Stromal cell of bone marrow (primary cell): ENCODE data around the gene RNU6-1.

ENCODE experiments used
- DNase-seq: peaks from one replicate; pipeline ENCODE4 v3.0.0-alpha.2; 2012; ENCODE audit warnings: low read depth

RNU6-1 gene

GRCh38 chr15:67801142-67801541 lies 38.7 kb downstream of the RNU6-1 start:
- DNase-seq = no peak

GRCh38 chr15:67799801-67800205 lies 40.0 kb downstream of the RNU6-1 start:
- no peak for DNase-seq

DNA sequence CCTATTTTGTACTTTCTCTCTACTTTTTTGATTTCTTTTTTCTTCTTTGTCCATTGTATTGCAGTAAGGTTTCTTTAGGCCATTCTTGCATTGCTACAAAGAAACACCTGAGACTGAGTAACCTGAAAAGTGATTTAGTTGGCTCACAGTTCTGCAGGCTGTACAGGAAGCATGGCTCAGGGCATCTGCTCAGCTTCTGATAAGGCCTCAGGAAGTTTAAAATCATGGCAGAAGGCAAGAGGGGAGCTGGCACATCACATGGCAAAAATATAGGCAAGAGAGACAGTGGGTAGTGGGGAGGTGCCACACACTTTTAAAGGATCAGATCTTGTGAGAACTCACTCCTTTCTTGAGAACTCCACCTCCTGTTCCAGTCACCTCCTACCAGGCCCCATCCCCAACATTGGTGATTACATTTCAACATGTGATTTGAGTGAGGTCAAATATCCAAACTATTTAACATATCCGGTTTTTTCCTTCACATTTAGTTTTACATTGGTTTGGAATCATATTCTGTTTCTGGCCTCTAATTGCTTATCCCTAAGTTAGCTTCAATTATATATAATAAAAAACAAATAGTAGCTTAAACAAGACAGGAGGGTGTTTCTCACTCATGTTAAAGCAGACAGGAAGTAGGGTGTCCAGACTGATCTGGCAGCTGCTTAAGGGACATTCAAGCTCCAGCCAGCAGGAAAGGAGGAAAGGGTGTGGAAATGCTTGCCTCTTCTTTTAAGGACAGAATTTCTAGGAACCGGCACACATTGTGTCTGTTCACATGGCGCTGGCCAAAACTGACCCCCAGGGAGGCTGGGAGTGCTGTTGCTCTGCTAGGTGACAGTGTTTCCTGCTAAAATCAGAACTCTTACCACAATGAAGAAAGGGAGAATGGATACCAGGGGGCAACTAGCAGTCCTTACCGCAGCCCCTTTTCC lies 43.4 kb downstream of the RNU6-1 start:
- no peak for DNase-seq

- DNase-seq = no peak
Measured at GRCh38 chr15:67794832-67795574, 44.8 kb downstream of the RNU6-1 start.

- DNase-seq = no peak
Measured at GRCh38 chr15:67792250-67792942, 47.4 kb downstream of the RNU6-1 start.

DNA sequence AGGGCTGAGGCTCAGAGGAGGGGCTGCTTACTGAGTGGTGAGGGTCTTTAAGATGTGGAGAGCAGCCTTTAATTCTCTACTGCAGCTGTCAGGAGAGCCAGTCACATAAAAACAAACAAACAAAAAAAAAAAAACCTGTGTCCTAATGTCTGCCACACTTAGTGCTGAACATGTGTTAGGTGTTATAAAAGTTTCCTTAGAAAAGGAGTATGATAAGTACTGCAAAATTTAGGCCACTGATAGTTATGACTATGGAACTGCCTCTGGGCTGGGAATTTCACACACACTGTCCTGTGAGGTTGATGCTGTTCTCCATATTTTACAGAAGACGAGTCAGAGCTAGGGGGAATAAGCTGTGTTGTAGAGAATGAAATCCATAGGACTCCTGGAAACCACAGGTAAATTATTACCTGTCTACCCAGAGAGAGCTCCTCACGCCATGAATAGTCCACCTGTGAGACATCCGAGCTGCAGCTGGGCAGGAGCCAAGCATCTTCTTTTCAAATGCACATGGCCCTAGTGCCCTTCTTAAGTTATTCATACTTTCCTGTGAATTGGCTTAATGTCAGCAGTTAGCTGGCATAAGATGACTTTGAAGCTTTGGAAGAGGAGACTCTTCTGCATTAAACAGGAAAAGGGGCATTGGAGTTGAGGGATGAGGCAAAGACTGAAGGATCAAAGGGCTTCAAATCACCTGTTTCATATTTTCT lies 49.1 kb downstream of the RNU6-1 start:
- no peak for DNase-seq
